ENCODE measurements around the gene AFAP1.

The AFAP1 gene

DNA sequence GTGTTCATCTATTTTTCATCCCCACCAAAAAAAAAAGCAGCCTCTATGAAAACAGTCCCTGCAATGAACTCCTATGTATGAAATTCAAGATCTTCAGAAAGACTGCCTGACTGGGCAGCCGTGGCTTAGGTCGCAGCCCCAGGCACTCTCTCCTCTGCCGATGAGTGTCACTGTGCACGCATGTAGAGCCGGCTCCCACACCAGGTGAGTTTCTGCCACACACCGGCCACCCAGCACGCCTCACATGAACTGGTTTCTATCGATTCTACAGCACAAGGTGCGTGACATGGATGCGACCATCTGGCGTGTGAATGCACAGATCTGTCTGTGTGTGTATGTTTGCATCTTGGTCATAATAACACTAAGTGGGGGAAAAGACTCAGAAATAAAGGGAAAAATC, 140.4 kb downstream of the AFAP1 start:
- H3K27me3 ChIP-seq, result no peaks in the 10 kb centered on the region
- no peak overlapping the region for H3K27ac ChIP-seq
- no peak overlapping the region for H3K4me3 ChIP-seq (ENCODE audit: low read depth in 1 of 2, low read length in 1 of 2)
- H3K36me3 ChIP-seq, result peaks cover 36% of the 10 kb centered on the region
- no peaks in the 10 kb centered on the region for H3K4me1 ChIP-seq (ENCODE audit: control insufficient read depth in 1 of 2, insufficient read depth in 1 of 2, low read depth in 1 of 2, low read length in 1 of 2)
- TF ChIP-seq, protein P1, sequence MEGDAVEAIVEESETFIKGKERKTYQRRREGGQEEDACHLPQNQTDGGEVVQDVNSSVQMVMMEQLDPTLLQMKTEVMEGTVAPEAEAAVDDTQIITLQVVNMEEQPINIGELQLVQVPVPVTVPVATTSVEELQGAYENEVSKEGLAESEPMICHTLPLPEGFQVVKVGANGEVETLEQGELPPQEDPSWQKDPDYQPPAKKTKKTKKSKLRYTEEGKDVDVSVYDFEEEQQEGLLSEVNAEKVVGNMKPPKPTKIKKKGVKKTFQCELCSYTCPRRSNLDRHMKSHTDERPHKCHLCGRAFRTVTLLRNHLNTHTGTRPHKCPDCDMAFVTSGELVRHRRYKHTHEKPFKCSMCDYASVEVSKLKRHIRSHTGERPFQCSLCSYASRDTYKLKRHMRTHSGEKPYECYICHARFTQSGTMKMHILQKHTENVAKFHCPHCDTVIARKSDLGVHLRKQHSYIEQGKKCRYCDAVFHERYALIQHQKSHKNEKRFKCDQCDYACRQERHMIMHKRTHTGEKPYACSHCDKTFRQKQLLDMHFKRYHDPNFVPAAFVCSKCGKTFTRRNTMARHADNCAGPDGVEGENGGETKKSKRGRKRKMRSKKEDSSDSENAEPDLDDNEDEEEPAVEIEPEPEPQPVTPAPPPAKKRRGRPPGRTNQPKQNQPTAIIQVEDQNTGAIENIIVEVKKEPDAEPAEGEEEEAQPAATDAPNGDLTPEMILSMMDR (IDR thresholded peaks at IDR 0.05), result no peak
- no peaks in the 10 kb centered on the region for H3K9me3 ChIP-seq

DNA sequence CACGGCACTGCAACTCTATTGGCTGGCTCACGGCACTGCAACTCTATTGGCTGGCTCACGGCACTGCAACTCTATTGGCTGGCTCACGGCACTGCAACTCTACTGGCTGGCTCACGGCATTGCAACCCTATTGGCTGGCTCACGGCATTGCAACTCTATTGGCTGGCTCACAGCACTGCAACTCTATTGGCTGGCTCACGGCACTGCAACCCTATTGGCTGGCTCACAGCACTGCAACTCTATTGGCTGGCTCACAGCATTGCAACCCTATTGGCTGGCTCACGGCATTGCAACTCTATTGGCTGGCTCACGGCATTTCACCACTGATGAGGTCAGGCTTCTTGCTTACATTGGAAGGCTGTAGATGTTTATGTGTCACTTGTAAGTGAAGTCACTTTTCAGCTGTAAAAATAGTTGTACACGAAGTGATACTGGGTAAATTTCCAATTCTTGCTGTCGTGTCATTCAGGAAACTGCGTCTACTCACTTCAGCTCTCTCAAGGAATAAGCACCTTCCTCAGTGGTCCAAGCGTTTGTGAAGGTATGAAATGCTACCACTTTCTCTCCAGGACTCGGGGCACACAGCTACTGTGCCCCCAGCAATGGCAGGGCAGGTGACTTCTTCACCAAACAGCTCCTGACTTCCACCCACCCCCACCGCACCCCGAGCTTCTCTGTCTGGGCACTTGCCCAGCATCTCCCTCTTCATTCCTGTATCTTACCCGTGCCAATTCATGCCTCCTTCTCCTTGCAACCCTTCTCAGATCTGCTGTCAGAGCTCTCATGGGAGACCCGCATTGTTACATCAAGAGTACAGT, 141.3 kb downstream of the AFAP1 start:
- Histone ChIP-seq H3K4me3 (ENCODE audit: low read depth in 1 of 2, low read length in 1 of 2) (no peak overlapping the region), H3K36me3 (peaks cover 39% of the 10 kb centered on the region), H3K27ac (no peak overlapping the region), H3K9me3 (no peaks in the 10 kb centered on the region), H3K4me1 (ENCODE audit: control insufficient read depth in 1 of 2, insufficient read depth in 1 of 2, low read depth in 1 of 2, low read length in 1 of 2) (no peaks in the 10 kb centered on the region), H3K27me3 (no peaks in the 10 kb centered on the region)
- TF ChIP-seq, protein P1 (IDR thresholded peaks at IDR 0.05), result no peak

DNA sequence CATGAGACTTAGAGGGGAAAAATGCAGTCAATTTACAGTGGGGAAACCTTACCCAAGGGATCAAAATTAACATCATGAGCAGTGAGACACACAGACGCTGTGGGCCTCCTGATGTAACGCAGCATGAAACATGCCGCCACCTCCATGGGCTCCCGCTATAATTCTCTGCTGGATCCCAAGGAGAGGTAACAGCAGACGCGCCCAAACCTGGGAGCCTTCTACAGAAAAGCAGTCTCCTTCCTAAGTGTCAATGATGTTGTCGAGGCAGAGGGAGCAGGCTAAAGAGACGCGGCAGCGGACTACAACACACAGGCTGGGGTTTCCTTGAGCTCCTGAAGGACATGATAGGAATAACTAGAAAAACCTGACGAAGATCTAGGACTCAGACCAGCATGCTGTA, 142.3 kb downstream of the AFAP1 start:
- Histone ChIP-seq H3K27me3 (no peaks in the 10 kb centered on the region), H3K4me3 (ENCODE audit: low read depth in 1 of 2, low read length in 1 of 2) (no peak overlapping the region), H3K36me3 (peaks cover 44% of the 10 kb centered on the region), H3K9me3 (no peaks in the 10 kb centered on the region), H3K27ac (no peak overlapping the region), H3K4me1 (ENCODE audit: control insufficient read depth in 1 of 2, insufficient read depth in 1 of 2, low read depth in 1 of 2, low read length in 1 of 2) (no peaks in the 10 kb centered on the region)
- TF ChIP-seq, protein P1 (IDR thresholded peaks at IDR 0.05), result no peak

DNA sequence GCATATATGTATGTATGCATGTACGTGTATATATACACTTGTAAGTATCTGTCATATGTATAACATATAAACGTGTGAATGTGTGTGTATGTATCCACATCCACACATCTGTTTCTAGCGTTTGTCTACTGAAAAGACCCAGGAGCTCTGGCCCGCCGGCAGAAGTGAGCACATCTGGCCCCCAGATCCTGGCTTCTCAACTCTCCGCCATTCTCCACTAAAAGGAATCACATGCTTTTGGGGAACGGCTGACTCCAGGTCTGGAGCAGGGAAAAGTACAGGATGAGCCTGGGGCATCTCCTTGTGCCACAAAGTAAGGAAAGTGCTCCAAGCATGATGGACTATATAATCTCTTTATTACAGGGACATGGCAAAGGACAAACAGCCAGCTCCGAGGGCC, 143.7 kb downstream of the AFAP1 start:
- Histone ChIP-seq H3K9me3 (no peaks in the 10 kb centered on the region), H3K36me3 (peaks cover 51% of the 10 kb centered on the region), H3K27ac (no peak overlapping the region), H3K4me3 (ENCODE audit: low read depth in 1 of 2, low read length in 1 of 2) (no peak overlapping the region), H3K4me1 (ENCODE audit: control insufficient read depth in 1 of 2, insufficient read depth in 1 of 2, low read depth in 1 of 2, low read length in 1 of 2) (no peaks in the 10 kb centered on the region), H3K27me3 (no peaks in the 10 kb centered on the region)
- TF ChIP-seq, protein P1 (IDR thresholded peaks at IDR 0.05), result no peak

DNA sequence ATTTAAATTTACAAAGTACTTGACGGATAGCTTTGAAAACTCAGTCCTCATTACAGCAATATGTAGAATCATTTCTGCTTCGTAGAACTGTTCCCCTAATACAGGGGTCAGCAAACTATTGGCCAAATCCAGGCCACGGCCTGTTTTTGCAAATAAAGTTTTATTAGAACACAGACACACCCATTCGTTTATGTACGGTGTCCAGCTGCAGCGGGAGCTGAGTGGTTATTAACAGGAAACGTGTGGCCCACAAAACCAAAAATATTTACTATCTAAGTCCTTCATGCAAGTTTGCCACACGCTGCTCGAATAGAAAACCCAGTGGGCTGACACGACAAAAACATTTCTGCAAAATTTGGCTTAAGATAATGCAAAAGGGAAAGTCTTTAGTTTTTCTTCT, 146.5 kb downstream of the AFAP1 start:
- TF ChIP-seq, protein P1 (IDR thresholded peaks at IDR 0.05), result no peak
- Histone ChIP-seq H3K4me1 (ENCODE audit: control insufficient read depth in 1 of 2, insufficient read depth in 1 of 2, low read depth in 1 of 2, low read length in 1 of 2) (no peaks in the 10 kb centered on the region), H3K9me3 (no peaks in the 10 kb centered on the region), H3K36me3 (peaks cover 29% of the 10 kb centered on the region), H3K27me3 (no peaks in the 10 kb centered on the region), H3K4me3 (ENCODE audit: low read depth in 1 of 2, low read length in 1 of 2) (no peak overlapping the region), H3K27ac (no peak overlapping the region)
